Measurements from ENCODE around the gene LRRC39.
"Not testable (repeated sequence)": the region's sequence is repeated elsewhere in the genome, so short reads cannot be mapped to it uniquely, and the experiment has no call there.

DNA sequence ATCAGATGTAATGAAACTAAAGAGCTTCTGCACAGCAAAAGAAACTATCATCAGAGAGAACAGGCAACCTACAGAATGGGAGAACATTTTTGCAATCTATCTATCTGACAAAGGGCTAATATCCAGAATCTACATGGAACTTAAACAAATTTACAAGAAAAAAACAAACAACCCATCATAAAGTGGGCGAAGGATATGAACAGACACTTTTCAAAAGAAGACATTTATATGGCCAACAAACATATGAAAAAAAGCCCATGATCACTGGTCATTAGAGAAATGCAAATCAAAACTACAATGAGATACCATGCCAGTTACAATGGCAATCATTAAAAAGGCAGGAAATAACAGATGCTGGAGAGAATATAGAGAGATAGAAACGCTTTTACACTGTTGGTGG lies 27.0 kb upstream of the LRRC39 start:
- TF ChIP-seq, protein P1, sequence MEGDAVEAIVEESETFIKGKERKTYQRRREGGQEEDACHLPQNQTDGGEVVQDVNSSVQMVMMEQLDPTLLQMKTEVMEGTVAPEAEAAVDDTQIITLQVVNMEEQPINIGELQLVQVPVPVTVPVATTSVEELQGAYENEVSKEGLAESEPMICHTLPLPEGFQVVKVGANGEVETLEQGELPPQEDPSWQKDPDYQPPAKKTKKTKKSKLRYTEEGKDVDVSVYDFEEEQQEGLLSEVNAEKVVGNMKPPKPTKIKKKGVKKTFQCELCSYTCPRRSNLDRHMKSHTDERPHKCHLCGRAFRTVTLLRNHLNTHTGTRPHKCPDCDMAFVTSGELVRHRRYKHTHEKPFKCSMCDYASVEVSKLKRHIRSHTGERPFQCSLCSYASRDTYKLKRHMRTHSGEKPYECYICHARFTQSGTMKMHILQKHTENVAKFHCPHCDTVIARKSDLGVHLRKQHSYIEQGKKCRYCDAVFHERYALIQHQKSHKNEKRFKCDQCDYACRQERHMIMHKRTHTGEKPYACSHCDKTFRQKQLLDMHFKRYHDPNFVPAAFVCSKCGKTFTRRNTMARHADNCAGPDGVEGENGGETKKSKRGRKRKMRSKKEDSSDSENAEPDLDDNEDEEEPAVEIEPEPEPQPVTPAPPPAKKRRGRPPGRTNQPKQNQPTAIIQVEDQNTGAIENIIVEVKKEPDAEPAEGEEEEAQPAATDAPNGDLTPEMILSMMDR (IDR thresholded peaks at IDR 0.05), result not testable (repeated sequence)
- TF ChIP-seq POLR2A (IDR thresholded peaks at IDR 0.05), result not testable (repeated sequence)
